DOHH2 (cell line): ENCODE data around the gene MRPS23.

Experiments
- H3F3A ChIP-seq: fragments of 200-600 bp; sonication (generic), shearing (Covaris generic); 2 replicates; pipeline ENCODE4 v1.6.0; 2016; ENCODE audit warnings: antibody characterized with exemption, mild to moderate bottlenecking; ENCODE audit not compliant: control insufficient read depth, insufficient read depth
- H3K27ac ChIP-seq: fragments of 200-600 bp; sonication (generic); 2 replicates; pipeline ENCODE4 v1.5.1; 2014; ENCODE audit warnings: low read depth, mild to moderate bottlenecking, low read length, moderate library complexity
- H3K27me3 ChIP-seq: fragments of 200-600 bp; sonication (generic); 2 replicates; pipeline ENCODE4 v1.6.1; 2014; ENCODE audit warnings: mild to moderate bottlenecking, low read length, mixed read lengths; ENCODE audit not compliant: control insufficient read depth
- H3K36me3 ChIP-seq: fragments of 200-600 bp; sonication (generic); 2 replicates; pipeline ENCODE4 v1.6.1; 2014; ENCODE audit warnings: mild to moderate bottlenecking, low read length, moderate library complexity, mixed read lengths; ENCODE audit not compliant: control insufficient read depth
- H3K4me1 ChIP-seq: fragments of 200-600 bp; sonication (generic); 2 replicates; pipeline ENCODE4 v1.6.1; 2014; ENCODE audit warnings: mild to moderate bottlenecking, low read length, mixed read lengths; ENCODE audit not compliant: control insufficient read depth
- H3K4me2 ChIP-seq: fragments of 200-600 bp; sonication (generic); 2 replicates; pipeline ENCODE4 v1.6.0; 2014; ENCODE audit warnings: mild to moderate bottlenecking, low read length, moderate library complexity
- H3K4me3 ChIP-seq: fragments of 200-600 bp; sonication (generic); 2 replicates; pipeline ENCODE4 v1.5.1; 2014; ENCODE audit warnings: mild to moderate bottlenecking, low read length, mixed read lengths
- H3K79me2 ChIP-seq: fragments of 200-600 bp; sonication (generic); 2 replicates; pipeline ENCODE4 v1.6.1; 2014; ENCODE audit warnings: mild to moderate bottlenecking, low read length, mixed read lengths; ENCODE audit not compliant: control insufficient read depth
- H3K9me2 ChIP-seq: fragments of 200-600 bp; sonication (generic); replicated peaks from 2 replicates; pipeline ENCODE4 v1.6.1; 2014; ENCODE audit warnings: mild to moderate bottlenecking, low read length, mixed read lengths; ENCODE audit not compliant: control insufficient read depth
- H3K9me3 ChIP-seq: fragments of 200-600 bp; sonication (generic); 2 replicates; pipeline ENCODE4 v1.6.1; 2014; ENCODE audit warnings: antibody characterized with exemption, low read length, mixed read lengths; ENCODE audit not compliant: control insufficient read depth, insufficient read depth
- H4K20me1 ChIP-seq: fragments of 200-600 bp; sonication (generic); 2 replicates; pipeline ENCODE4 v1.6.0; 2014; ENCODE audit warnings: low read depth, mild to moderate bottlenecking, antibody characterized with exemption, low read length, moderate library complexity; ENCODE audit not compliant: control insufficient read depth, insufficient read depth
- EZH2phosphoT487 ChIP-seq: fragments of 200-600 bp; sonication (generic); IDR thresholded peaks from 2 replicates; pipeline ENCODE4 v1.6.1; 2017; ENCODE audit warnings: borderline replicate concordance, mild to moderate bottlenecking, antibody characterized with exemption, low read length, moderate library complexity, mixed read lengths
- TF ChIP-seq, protein P1 (sequence below): fragments of 200-600 bp; sonication (generic); IDR thresholded peaks from one replicate; pipeline ENCODE4 v1.5.1; 2014; ENCODE audit warnings: antibody characterized with exemption, mild to moderate bottlenecking, low read depth, low read length; ENCODE audit not compliant: poor library complexity, severe bottlenecking

Gene MRPS23

DNA sequence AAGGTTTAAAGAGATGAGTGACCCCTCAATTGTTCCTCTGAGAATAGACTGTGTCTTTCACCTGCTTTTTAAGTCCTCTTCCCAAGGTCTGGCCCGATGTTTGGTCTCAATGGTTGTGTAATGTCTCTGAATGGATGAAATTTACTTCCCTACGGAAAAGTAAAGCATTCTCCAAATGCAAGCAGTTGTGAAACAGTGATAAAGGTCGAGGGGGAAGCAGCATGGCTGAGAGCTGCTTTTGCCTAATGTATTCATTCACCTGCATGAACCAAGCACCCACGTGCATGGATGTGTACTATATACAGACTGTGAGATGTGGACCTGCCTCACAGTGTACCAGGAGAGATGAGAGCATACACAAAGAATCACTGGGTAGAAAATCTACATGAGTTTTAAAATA, 11.4 kb downstream of the MRPS23 start:
- peaks cover 46% of the 10 kb centered on the region for H3K36me3 ChIP-seq
- H3F3A ChIP-seq, result peaks cover 4% of the 10 kb centered on the region; the same call in 1 of the 2 replicates
- no peak overlapping the region for H3K4me2 ChIP-seq
- no peaks in the 10 kb centered on the region for H3K9me3 ChIP-seq
- H3K27ac ChIP-seq, result no peak overlapping the region
- no peaks in the 10 kb centered on the region for H4K20me1 ChIP-seq
- TF ChIP-seq, protein P1, sequence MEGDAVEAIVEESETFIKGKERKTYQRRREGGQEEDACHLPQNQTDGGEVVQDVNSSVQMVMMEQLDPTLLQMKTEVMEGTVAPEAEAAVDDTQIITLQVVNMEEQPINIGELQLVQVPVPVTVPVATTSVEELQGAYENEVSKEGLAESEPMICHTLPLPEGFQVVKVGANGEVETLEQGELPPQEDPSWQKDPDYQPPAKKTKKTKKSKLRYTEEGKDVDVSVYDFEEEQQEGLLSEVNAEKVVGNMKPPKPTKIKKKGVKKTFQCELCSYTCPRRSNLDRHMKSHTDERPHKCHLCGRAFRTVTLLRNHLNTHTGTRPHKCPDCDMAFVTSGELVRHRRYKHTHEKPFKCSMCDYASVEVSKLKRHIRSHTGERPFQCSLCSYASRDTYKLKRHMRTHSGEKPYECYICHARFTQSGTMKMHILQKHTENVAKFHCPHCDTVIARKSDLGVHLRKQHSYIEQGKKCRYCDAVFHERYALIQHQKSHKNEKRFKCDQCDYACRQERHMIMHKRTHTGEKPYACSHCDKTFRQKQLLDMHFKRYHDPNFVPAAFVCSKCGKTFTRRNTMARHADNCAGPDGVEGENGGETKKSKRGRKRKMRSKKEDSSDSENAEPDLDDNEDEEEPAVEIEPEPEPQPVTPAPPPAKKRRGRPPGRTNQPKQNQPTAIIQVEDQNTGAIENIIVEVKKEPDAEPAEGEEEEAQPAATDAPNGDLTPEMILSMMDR, result no peak
- no peak for TF ChIP-seq EZH2phosphoT487
- H3K4me1 ChIP-seq, result no peaks in the 10 kb centered on the region
- H3K79me2 ChIP-seq, result peaks cover 11% of the 10 kb centered on the region
- H3K4me3 ChIP-seq, result no peak overlapping the region
- no peaks in the 10 kb centered on the region for H3K9me2 ChIP-seq
- H3K27me3 ChIP-seq, result no peaks in the 10 kb centered on the region

DNA sequence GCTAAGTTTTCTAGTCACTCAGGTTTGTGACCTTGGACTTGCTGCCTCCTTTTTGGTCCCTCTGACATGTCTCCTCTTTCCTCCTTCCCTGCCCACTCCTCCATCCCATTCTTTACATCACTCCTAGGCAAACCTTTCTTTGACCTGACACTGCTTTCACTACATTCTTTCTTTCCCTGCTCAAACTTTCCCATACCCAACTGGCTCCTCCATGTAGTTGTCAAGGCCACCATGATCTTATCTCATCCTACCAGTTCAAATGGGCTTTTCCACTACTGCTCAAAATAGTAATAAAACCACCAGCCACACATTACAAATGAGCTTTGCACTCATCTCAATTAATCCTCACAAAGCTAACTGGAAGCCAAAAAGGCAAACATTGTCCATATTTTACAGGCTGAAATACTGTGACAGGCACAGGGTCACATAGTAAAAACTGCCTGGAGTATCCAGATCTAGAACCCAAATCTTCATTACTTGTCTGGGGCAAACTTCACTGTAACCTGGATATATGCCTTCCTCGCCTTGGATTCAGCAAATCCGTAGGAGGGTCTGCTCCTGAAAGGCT, 14.4 kb downstream of the MRPS23 start:
- H3K27me3 ChIP-seq, result no peaks in the 10 kb centered on the region
- no peaks in the 10 kb centered on the region for H3K9me2 ChIP-seq
- H3K4me3 ChIP-seq, result no peak overlapping the region
- H3F3A ChIP-seq, result peaks cover 8% of the 10 kb centered on the region
- no peaks in the 10 kb centered on the region for H4K20me1 ChIP-seq
- H3K36me3 ChIP-seq, result peaks cover 25% of the 10 kb centered on the region
- no peak overlapping the region for H3K27ac ChIP-seq
- peaks cover 11% of the 10 kb centered on the region for H3K4me1 ChIP-seq
- H3K79me2 ChIP-seq, result no peaks in the 10 kb centered on the region
- H3K4me2 ChIP-seq, result no peak overlapping the region
- no peaks in the 10 kb centered on the region for H3K9me3 ChIP-seq
- TF ChIP-seq, protein P1, result no peak
- TF ChIP-seq EZH2phosphoT487, result no peak

DNA sequence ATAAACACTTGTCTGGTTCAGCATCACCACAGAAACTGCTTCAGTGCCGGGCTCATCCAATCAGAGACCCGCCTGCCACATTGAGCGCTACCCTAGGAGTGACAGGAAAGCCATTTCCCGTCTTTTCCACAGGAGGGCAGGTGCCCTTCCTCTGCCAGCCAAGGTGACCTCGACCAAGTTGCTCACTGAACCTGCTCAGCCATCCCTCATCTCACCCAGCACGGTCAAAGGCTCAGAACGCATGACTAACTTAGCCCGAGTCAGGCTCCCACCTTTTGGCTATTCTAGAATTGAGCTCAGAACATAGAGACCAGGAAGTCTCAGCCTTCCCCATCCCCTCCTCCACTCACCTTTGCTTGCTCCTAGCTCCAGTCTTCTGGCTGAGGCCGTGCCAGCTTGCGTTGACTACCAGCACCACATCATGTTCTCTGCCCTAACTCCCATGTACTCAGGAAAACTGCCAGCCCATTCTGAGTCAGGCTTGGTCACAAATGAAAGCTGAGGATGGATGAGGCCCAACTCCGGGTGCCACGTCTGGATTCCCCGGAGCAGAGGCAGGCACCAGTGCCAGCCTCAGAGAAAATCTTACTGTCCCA, 15.6 kb downstream of the MRPS23 start:
- Histone ChIP-seq H4K20me1 (no peaks in the 10 kb centered on the region), H3K4me2 (no peak overlapping the region), H3K27ac (no peak overlapping the region)

More for the DNA sequence above, 15.6 kb downstream of the MRPS23 start:
- Histone ChIP-seq H3F3A (peaks cover 8% of the 10 kb centered on the region), H3K9me2 (no peaks in the 10 kb centered on the region), H3K4me3 (no peak overlapping the region), H3K4me1 (peaks cover 11% of the 10 kb centered on the region), H3K9me3 (no peaks in the 10 kb centered on the region), H3K79me2 (no peaks in the 10 kb centered on the region), H3K36me3 (peaks cover 13% of the 10 kb centered on the region), H3K27me3 (no peaks in the 10 kb centered on the region)
- no peak for TF ChIP-seq EZH2phosphoT487
- TF ChIP-seq, protein P1, result no peak
